Neural cell (in vitro differentiated cells): Measurements from ENCODE around the gene SERPINE2.

ENCODE experiments used
- EZH2 ChIP-seq: fragments of 200-600, 300-800 bp; shearing (Covaris generic), sonication (generic); IDR thresholded peaks from 2 replicates; pipeline ENCODE4 v1.6.1; 2014; ENCODE audit warnings: antibody characterized with exemption, low read length, borderline replicate concordance, mild to moderate bottlenecking; ENCODE audit not compliant: insufficient read depth, poor library complexity, severe bottlenecking
- SMC3 ChIP-seq: fragments of 450-650 bp; conservative IDR thresholded peaks from 2 replicates; pipeline ENCODE4 v1.6.1; 2014; ENCODE audit warnings: antibody characterized with exemption, mild to moderate bottlenecking, moderate library complexity; ENCODE audit not compliant: poor library complexity
- TAF1 ChIP-seq: IDR thresholded peaks from 2 replicates; pipeline ENCODE4 v1.6.1; 2012; ENCODE audit warnings: low read depth
- TF ChIP-seq, protein P1 (sequence below): fragments of 450-650 bp; IDR thresholded peaks from 2 replicates; pipeline ENCODE4 v1.5.1; 2014; ENCODE audit warnings: antibody characterized with exemption, mild to moderate bottlenecking, moderate library complexity; ENCODE audit not compliant: poor library complexity, severe bottlenecking
- TF ChIP-seq, protein P2 (sequence below): IDR thresholded peaks from 2 replicates; pipeline ENCODE4 v1.6.1; 2012; ENCODE audit warnings: borderline replicate concordance

DNA sequence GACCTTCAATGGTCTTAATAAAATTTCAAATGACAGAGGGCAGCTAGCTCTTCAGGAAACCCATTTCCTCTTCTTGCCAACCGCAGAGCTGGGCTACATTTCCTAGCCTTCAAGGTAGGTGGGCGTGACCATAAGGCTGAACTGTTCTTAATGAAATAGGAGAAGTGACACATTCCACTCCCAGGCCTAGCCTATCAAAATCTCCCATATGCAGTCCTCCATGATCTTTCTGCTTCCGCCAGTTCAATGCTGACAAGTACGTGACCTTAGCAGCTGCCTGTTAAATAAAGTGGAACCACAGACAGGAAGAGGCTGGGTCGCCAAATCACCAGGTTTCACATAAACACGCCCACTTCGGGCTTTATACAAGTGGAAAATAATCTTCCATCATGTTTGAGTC is 13.2 kb downstream of the SERPINE2 start:
- TF ChIP-seq, protein P1, sequence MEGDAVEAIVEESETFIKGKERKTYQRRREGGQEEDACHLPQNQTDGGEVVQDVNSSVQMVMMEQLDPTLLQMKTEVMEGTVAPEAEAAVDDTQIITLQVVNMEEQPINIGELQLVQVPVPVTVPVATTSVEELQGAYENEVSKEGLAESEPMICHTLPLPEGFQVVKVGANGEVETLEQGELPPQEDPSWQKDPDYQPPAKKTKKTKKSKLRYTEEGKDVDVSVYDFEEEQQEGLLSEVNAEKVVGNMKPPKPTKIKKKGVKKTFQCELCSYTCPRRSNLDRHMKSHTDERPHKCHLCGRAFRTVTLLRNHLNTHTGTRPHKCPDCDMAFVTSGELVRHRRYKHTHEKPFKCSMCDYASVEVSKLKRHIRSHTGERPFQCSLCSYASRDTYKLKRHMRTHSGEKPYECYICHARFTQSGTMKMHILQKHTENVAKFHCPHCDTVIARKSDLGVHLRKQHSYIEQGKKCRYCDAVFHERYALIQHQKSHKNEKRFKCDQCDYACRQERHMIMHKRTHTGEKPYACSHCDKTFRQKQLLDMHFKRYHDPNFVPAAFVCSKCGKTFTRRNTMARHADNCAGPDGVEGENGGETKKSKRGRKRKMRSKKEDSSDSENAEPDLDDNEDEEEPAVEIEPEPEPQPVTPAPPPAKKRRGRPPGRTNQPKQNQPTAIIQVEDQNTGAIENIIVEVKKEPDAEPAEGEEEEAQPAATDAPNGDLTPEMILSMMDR: no peak
- TF ChIP-seq, protein P2, sequence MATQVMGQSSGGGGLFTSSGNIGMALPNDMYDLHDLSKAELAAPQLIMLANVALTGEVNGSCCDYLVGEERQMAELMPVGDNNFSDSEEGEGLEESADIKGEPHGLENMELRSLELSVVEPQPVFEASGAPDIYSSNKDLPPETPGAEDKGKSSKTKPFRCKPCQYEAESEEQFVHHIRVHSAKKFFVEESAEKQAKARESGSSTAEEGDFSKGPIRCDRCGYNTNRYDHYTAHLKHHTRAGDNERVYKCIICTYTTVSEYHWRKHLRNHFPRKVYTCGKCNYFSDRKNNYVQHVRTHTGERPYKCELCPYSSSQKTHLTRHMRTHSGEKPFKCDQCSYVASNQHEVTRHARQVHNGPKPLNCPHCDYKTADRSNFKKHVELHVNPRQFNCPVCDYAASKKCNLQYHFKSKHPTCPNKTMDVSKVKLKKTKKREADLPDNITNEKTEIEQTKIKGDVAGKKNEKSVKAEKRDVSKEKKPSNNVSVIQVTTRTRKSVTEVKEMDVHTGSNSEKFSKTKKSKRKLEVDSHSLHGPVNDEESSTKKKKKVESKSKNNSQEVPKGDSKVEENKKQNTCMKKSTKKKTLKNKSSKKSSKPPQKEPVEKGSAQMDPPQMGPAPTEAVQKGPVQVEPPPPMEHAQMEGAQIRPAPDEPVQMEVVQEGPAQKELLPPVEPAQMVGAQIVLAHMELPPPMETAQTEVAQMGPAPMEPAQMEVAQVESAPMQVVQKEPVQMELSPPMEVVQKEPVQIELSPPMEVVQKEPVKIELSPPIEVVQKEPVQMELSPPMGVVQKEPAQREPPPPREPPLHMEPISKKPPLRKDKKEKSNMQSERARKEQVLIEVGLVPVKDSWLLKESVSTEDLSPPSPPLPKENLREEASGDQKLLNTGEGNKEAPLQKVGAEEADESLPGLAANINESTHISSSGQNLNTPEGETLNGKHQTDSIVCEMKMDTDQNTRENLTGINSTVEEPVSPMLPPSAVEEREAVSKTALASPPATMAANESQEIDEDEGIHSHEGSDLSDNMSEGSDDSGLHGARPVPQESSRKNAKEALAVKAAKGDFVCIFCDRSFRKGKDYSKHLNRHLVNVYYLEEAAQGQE: no peak
- TF ChIP-seq EZH2: no peak
- no peak for TF ChIP-seq TAF1
- TF ChIP-seq SMC3: no peak
